Esophagus muscularis mucosa (tissue), 4 donors: ENCODE measurements around the gene OPRL1. TPM values are rescaled to one million over a fixed set of nuclear protein-coding genes. Genes with fewer than 3 reads are reported as not detected.

ENCODE experiments used
- DNase-seq: peaks from one replicate; pipeline ENCODE4 v3.0.0-alpha.2; 2017; ENCODE audit errors: extremely low spot score
- H3K27ac ChIP-seq, 4 donors: fragments of 200-600 bp; sonication (generic); replicated peaks in 1 of 4; 1 replicate in 3 of 4; 2 replicates in 1 of 4; pipeline ENCODE4 v1.5.1; 2016 to 2019; ENCODE audit warnings: mild to moderate bottlenecking in 1 of 4
- H3K27me3 ChIP-seq, 4 donors: fragments of 200-600 bp; sonication (generic); one replicate each; pipeline versions ENCODE4 v1.5.1 to v1.6.0; 2016 to 2019
- H3K36me3 ChIP-seq, 4 donors: fragments of 200-600 bp; sonication (generic); one replicate each; pipeline ENCODE4 v1.5.1; 2016 to 2019
- H3K4me1 ChIP-seq, 4 donors: fragments of 200-600 bp; sonication (generic); one replicate each; pipeline ENCODE4 v1.5.1; 2016 to 2019
- H3K4me3 ChIP-seq, 4 donors: fragments of 200-600 bp; sonication (generic); 1 replicate in 2 of 4; 2 replicates in 2 of 4; pipeline ENCODE4 v1.5.1; 2016 to 2019; ENCODE audit warnings: mild to moderate bottlenecking in 4 of 4, moderate library complexity in 1 of 4
- H3K9me3 ChIP-seq, 4 donors: fragments of 200-600 bp; sonication (generic); 1 replicate in 3 of 4; 2 replicates in 1 of 4; pipeline ENCODE4 v1.5.1; 2016 to 2019
- CTCF ChIP-seq, 3 experiments: fragments of 200-600 bp in 2 of 3; fragments of 450-650 bp in 1 of 3; sonication (generic) in 2 of 3; IDR thresholded peaks; one replicate each; pipeline ENCODE4 v1.5.1; 2017 to 2019; ENCODE audit warnings: antibody characterized with exemption in 3 of 3, mild to moderate bottlenecking in 2 of 3, moderate library complexity in 1 of 3
- EP300 ChIP-seq: sonication (generic); formaldehyde crosslinking; IDR thresholded peaks from one replicate; pipeline ENCODE4 v1.6.1; 2017; ENCODE audit warnings: antibody characterized with exemption
- POLR2A ChIP-seq: fragments of 450-650 bp; IDR thresholded peaks from one replicate; pipeline ENCODE4 v1.6.1; 2017; ENCODE audit warnings: antibody characterized with exemption, moderate library complexity, mild to moderate bottlenecking, low read depth
- POLR2AphosphoS5 ChIP-seq, 2 donors: sonication (generic); formaldehyde crosslinking; IDR thresholded peaks; one replicate each; pipeline ENCODE4 v1.6.1; 2017; ENCODE audit warnings: antibody characterized with exemption in 2 of 2
- WGBS: methylation state at CpG from one replicate; pipeline ENCODE4 v1.1.5; 2018; 5-methylcytosine and 5-hydroxymethylcytosine counted together
- intact Hi-C: fragments of 100-400 bp; cut with DNase I; formaldehyde crosslinking; loops from one replicate; pipeline ENCODE4 v1.15.1; 2023
- total RNA-seq, 4 donors: library from RNA; depleted of rRNA; stranded (reverse); fragments of >200 nt; gene quantifications; one replicate each; pipeline versions ENCODE4 v1.1.0 to v1.2.1, GENCODE V29; 2016

Gene OPRL1
- total RNA-seq, 4 donors from 2014 or later, result 0.42 to 1.4 (median 0.87) TPM

- H3K36me3 ChIP-seq, result peaks cover 6 to 51% (median 37%) of the 10 kb centered on the region in 4 donors
- H3K9me3 ChIP-seq, result no peaks in the 10 kb centered on the region
- DNase-seq, result no peak
- H3K4me1 ChIP-seq, result peaks cover 7 to 19% (median 11%) of the 10 kb centered on the region in 4 donors
- no peak overlapping the region for H3K27ac ChIP-seq
- WGBS, result 91% methylated on average over 30 of the region's 37 CpGs
- intact Hi-C loops, result no loop called here
- no peak overlapping the region for H3K4me3 ChIP-seq
- TF ChIP-seq POLR2AphosphoS5 (IDR thresholded peaks at IDR 0.05) (no peak), POLR2A (no peak), EP300 (no peak), CTCF (IDR thresholded peaks at IDR 0.05) (no peak)
- H3K27me3 ChIP-seq, result no peaks in the 10 kb centered on the region
Measured at GRCh38 chr20:64073476-64074183, 6.3 kb upstream of the OPRL1 start.

DNA sequence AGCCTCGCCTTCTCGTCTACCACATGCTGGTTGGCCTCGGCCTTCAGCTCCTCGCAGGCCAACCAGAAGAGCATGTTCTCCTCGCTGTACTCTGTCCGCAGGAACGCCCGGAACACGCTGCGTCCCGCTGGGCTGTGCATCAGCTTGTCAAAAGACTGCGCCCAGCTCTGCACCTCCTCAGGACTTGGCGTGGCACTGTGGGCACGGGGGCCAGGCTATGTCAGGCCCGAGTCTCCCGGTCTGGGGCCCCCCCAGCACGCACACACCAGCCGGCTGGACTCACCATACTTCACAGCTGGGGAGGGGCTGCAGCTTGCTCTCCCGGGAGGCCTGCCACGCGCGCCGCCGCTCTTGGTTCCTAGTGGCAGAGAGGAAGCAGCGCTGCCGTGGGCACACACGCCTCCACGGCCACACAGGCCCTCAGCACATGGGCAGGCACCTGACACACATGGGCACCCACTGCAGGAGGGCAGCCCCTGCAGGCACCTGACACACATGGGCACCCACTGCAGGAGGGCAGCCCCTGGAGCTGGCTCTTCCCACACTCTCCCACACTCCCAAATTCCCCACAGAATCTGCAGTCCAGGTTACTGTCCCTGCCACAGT lies 5.6 kb upstream of the OPRL1 start:
- Histone ChIP-seq H3K36me3 (peaks cover 6 to 48% (median 37%) of the 10 kb centered on the region in 4 donors), H3K9me3 (no peaks in the 10 kb centered on the region), H3K27me3 (no peaks in the 10 kb centered on the region), H3K4me3 (no peak overlapping the region), H3K27ac (no peak overlapping the region), H3K4me1 (peaks cover 14 to 26% (median 18%) of the 10 kb centered on the region in 4 donors)
- TF ChIP-seq CTCF (IDR thresholded peaks at IDR 0.05) (no peak), POLR2AphosphoS5 (IDR thresholded peaks at IDR 0.05) (no peak), POLR2A (no peak), EP300 (no peak)
- intact Hi-C loops, result no loop called here
- WGBS, result 91% methylated on average over 15 of the region's 28 CpGs
- DNase-seq, result no peak

GRCh38 chr20:64074963-64075362 lies 4.9 kb upstream of the OPRL1 start:
- TF ChIP-seq EP300 (no peak), POLR2AphosphoS5 (IDR thresholded peaks at IDR 0.05) (no peak), POLR2A (no peak), CTCF (IDR thresholded peaks at IDR 0.05) (no peak)
- DNase-seq, result no peak
- peaks cover 6 to 46% (median 37%) of the 10 kb centered on the region in 4 donors for H3K36me3 ChIP-seq
- no peak overlapping the region for H3K4me3 ChIP-seq
- no peaks in the 10 kb centered on the region for H3K27me3 ChIP-seq
- H3K9me3 ChIP-seq, result no peaks in the 10 kb centered on the region
- 95% methylated on average over 8 of the region's 8 CpGs for WGBS
- no peak overlapping the region for H3K27ac ChIP-seq
- H3K4me1 ChIP-seq, result peaks cover 18 to 26% (median 20%) of the 10 kb centered on the region in 4 donors
- intact Hi-C loops, result no loop called here

- Histone ChIP-seq H3K4me1 (peaks cover 24 to 32% (median 26%) of the 10 kb centered on the region in 4 donors), H3K27me3 (no peaks in the 10 kb centered on the region), H3K9me3 (no peaks in the 10 kb centered on the region), H3K27ac (no peak overlapping the region), H3K4me3 (no peak overlapping the region), H3K36me3 (peaks cover 6 to 40% (median 35%) of the 10 kb centered on the region in 4 donors)
- TF ChIP-seq POLR2AphosphoS5 (IDR thresholded peaks at IDR 0.05) (no peak), CTCF (IDR thresholded peaks at IDR 0.05) (no peak)
- 93% methylated on average over 12 of the region's 12 CpGs for WGBS
- DNase-seq, result no peak
- intact Hi-C loops, result no loop called here
Measured at GRCh38 chr20:64075556-64075955, 4.3 kb upstream of the OPRL1 start.
